ENCODE data around the gene MYCL.
"Not testable (repeated sequence)": the region's sequence is repeated elsewhere in the genome, so short reads cannot be mapped to it uniquely, and the experiment has no call there.

- TF ChIP-seq EZH2 (IDR thresholded peaks at IDR 0.05; ENCODE audit: borderline replicate concordance); CTCF (IDR thresholded peaks at IDR 0.05; ENCODE audit: poor library complexity): not testable (repeated sequence)
Observed at GRCh38 chr1:39871043-39871442, 30.7 kb downstream of the MYCL start.
